Measurements from ENCODE around the gene CFAP61. TPM values are rescaled to one million over a fixed set of nuclear protein-coding genes. Genes with fewer than 3 reads are reported as not detected.

The CFAP61 gene
- total RNA-seq, 5 donors from 2014 or later (not counting 1 experiment from before 2014, with no cell fraction given): not detected

DNA sequence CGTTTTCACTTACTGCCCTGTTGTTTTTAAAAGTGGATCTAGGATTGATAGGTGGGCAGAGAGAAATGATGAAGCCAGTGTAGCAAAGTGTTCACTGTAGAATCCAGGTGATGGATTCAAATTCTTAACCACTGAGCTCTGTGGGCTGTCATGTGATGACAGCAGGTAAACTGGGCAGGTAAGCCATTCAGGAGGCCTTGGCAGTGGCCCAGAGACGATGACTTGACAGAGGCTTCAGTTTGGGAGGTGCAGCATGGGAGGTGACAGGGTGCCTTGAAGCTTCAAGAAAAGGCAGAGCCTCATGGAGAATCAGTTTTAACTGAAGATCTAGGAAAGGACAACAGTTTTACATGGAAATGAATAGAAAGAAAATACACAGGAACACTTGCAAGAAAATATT, 33.2 kb upstream of the CFAP61 start:
- Histone ChIP-seq H3K4me1 (ENCODE audit: control insufficient read depth in 1 of 2, extremely low read depth in 1 of 2, insufficient read depth in 2 of 2, low read length in 2 of 2) (peaks cover 4 to 37% of the 10 kb centered on the region in 2 experiments), H3K27me3 (replicated peaks in 1 of 2; ENCODE audit: control insufficient read depth in 2 of 2, extremely low read depth in 1 of 2, insufficient read depth in 2 of 2, low read length in 1 of 2) (no peaks in the 10 kb centered on the region), H3K4me3 (ENCODE audit: control insufficient read depth in 1 of 2, extremely low read depth in 1 of 2, low read length in 1 of 2) (no peak overlapping the region), H3K36me3 (ENCODE audit: control insufficient read depth in 2 of 2, extremely low read depth in 1 of 2, insufficient read depth in 1 of 2, low read length in 1 of 2) (peaks cover 0 to 6% of the 10 kb centered on the region in 2 donors), H3K9me3 (no peaks in the 10 kb centered on the region), H3K27ac (ENCODE audit: low read length) (no peak overlapping the region)
- peak overlapping the region; percentile 86 to 90 (median 89) for H3K4me3 Mint-ChIP-seq
- peaks cover 6% of the 10 kb centered on the region for H3K36me3 Mint-ChIP-seq
- peak overlapping the region; percentile 75 to 79 for H3K27ac Mint-ChIP-seq
- no peaks in the 10 kb centered on the region for H3K27me3 Mint-ChIP-seq
- peaks cover 54 to 76% (median 70%) of the 10 kb centered on the region in 3 donors for H3K4me1 Mint-ChIP-seq
- DNase-seq: no peak
- no peaks in the 10 kb centered on the region for H3K9me3 Mint-ChIP-seq
- 100% methylated on average over 1 of the region's 2 CpGs for WGBS (ENCODE audit: insufficient coverage)
- ChIA-PET POLR2A (no interaction called here), CTCF (no interaction called here)
- ATAC-seq (replicated peaks in 1 of 4): no peak

DNA sequence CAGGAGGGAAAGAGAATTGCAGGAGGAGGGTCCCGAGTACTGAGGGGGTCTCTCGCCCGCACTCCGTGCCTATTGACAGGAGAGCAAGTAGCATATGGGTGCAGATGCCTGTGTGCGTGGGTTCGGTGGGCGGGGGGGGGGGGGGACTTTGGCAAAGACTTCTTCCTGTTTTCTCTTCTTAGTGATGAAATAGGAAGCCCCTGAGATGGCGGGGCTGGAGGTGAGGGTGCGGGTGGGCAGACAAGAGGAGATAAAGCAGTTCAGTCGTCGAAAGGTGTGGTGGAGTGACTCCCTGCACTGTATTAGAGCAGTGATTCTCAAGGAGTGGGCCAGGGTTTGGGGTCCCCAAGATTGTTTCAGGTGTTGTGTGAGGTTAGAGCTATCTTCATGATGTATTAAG, 31.4 kb upstream of the CFAP61 start:
- H3K4me1 ChIP-seq (ENCODE audit: control insufficient read depth in 1 of 2, extremely low read depth in 1 of 2, insufficient read depth in 2 of 2, low read length in 2 of 2): peaks cover 4 to 37% of the 10 kb centered on the region in 2 experiments
- Mint-ChIP-seq H3K4me3 (peak overlapping the region in 2 of 3 donors; percentile 69 to 86), H3K27me3 (no peaks in the 10 kb centered on the region), H3K36me3 (peaks cover 9% of the 10 kb centered on the region), H3K27ac (peak overlapping the region; percentile 46 to 93), H3K4me1 (peaks cover 49 to 76% (median 61%) of the 10 kb centered on the region in 3 donors), H3K9me3 (no peaks in the 10 kb centered on the region)
- peaks cover 0 to 6% of the 10 kb centered on the region in 2 donors for H3K36me3 ChIP-seq (ENCODE audit: control insufficient read depth in 2 of 2, extremely low read depth in 1 of 2, insufficient read depth in 1 of 2, low read length in 1 of 2)
- H3K27ac ChIP-seq (ENCODE audit: low read length): no peak overlapping the region
- no peaks in the 10 kb centered on the region for H3K27me3 ChIP-seq (replicated peaks in 1 of 2; ENCODE audit: control insufficient read depth in 2 of 2, extremely low read depth in 1 of 2, insufficient read depth in 2 of 2, low read length in 1 of 2)
- ChIA-PET POLR2A (interaction anchor here in 1 of 2 donors (1.0 kb wide), 1 partner anchor 31 kb away, joined by 9 read pairs; the partner anchor contains the start of gene CRNKL1), CTCF (interaction anchor here in 1 of 2 donors (0.6 kb wide), 1 partner anchor 32 kb away, joined by 5 read pairs; no protein-coding TSS in a partner anchor)
- ATAC-seq (replicated peaks in 1 of 4) (no peak), DNase-seq (peak in 2 of 35 experiments; percentile 6 to 9)
- H3K9me3 ChIP-seq: no peaks in the 10 kb centered on the region
- 82% methylated on average over 6 of the region's 11 CpGs for WGBS (ENCODE audit: insufficient coverage)
- no peak overlapping the region for H3K4me3 ChIP-seq (ENCODE audit: control insufficient read depth in 1 of 2, extremely low read depth in 1 of 2, low read length in 1 of 2)

DNA sequence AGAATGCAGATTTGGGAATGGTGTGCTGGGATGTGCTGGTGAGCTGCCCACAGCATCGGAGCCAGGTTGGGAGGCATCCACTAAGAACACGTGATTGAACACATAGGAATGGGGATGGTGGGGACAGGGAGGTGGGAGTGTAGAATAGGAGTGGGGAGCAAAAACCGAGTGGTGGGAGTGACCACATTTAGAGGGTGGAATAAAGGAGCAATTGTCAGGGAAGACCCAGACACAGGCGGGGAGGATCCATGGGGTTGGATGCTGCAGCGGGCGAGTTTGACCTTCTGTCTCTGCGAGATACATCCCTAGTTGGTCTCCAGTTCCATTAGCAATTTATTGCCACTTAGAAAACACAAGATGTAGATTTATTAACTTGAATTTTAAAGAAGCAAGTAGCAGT, 30.5 kb upstream of the CFAP61 start:
- peaks cover 47 to 72% (median 57%) of the 10 kb centered on the region in 3 donors for H3K4me1 Mint-ChIP-seq
- peaks cover 0 to 6% of the 10 kb centered on the region in 2 donors for H3K36me3 ChIP-seq (ENCODE audit: control insufficient read depth in 2 of 2, extremely low read depth in 1 of 2, insufficient read depth in 1 of 2, low read length in 1 of 2)
- H3K36me3 Mint-ChIP-seq: peaks cover 13% of the 10 kb centered on the region
- CTCF ChIA-PET: no interaction called here
- no peak overlapping the region for H3K27ac ChIP-seq (ENCODE audit: low read length)
- DNase-seq (no peak), ATAC-seq (replicated peaks in 1 of 4) (no peak)
- H3K4me1 ChIP-seq (ENCODE audit: control insufficient read depth in 1 of 2, extremely low read depth in 1 of 2, insufficient read depth in 2 of 2, low read length in 2 of 2): peaks cover 4 to 33% of the 10 kb centered on the region in 2 experiments
- POLR2A ChIA-PET: no interaction called here
- peak overlapping the region; percentile 23 to 93 for H3K27ac Mint-ChIP-seq
- H3K27me3 Mint-ChIP-seq: no peaks in the 10 kb centered on the region
- H3K4me3 ChIP-seq (ENCODE audit: control insufficient read depth in 1 of 2, extremely low read depth in 1 of 2, low read length in 1 of 2): no peak overlapping the region
- H3K27me3 ChIP-seq (replicated peaks in 1 of 2; ENCODE audit: control insufficient read depth in 2 of 2, extremely low read depth in 1 of 2, insufficient read depth in 2 of 2, low read length in 1 of 2): no peaks in the 10 kb centered on the region
- no peaks in the 10 kb centered on the region for H3K9me3 ChIP-seq
- peak overlapping the region in 2 of 3 donors; percentile 32 to 86 for H3K4me3 Mint-ChIP-seq
- 89% methylated on average over 3 of the region's 7 CpGs for WGBS (ENCODE audit: insufficient coverage)
- H3K9me3 Mint-ChIP-seq: no peaks in the 10 kb centered on the region

DNA sequence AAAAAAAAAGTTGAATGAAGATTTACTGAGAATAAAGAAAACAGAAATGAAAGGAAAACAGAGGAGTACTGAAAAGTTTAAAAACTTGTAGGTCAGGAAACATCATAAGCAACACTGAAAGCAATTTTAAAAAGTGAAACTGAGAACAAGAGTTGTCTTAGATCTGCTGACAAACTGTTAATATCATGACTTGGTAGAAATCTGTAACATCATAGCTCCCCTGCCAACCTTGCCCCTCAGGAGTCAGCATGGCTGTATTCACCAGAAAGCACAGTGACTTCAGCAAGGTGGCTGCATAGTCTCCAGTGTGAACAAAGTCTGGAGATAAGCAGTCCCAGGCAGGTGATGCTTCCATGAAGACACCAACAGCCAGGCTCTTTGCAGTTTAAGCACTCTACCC, 29.8 kb upstream of the CFAP61 start:
- H3K4me1 ChIP-seq (ENCODE audit: control insufficient read depth in 1 of 2, extremely low read depth in 1 of 2, insufficient read depth in 2 of 2, low read length in 2 of 2): peaks cover 4 to 33% of the 10 kb centered on the region in 2 experiments
- no peak overlapping the region for H3K4me3 ChIP-seq (ENCODE audit: control insufficient read depth in 1 of 2, extremely low read depth in 1 of 2, low read length in 1 of 2)
- Mint-ChIP-seq H3K27ac (peak overlapping the region in 1 of 2 donors; percentile 85), H3K27me3 (no peaks in the 10 kb centered on the region), H3K4me3 (no peak overlapping the region), H3K4me1 (peaks cover 43 to 69% (median 53%) of the 10 kb centered on the region in 3 donors), H3K9me3 (no peaks in the 10 kb centered on the region), H3K36me3 (peaks cover 16% of the 10 kb centered on the region)
- ATAC-seq (replicated peaks in 1 of 4) (no peak), DNase-seq (no peak)
- no peaks in the 10 kb centered on the region for H3K9me3 ChIP-seq
- ChIA-PET POLR2A (interaction anchor here in 1 of 2 donors (0.7 kb wide), 1 partner anchor 15 kb away, joined by 5 read pairs; no protein-coding TSS in a partner anchor), CTCF (no interaction called here)
- no peaks in the 10 kb centered on the region for H3K27me3 ChIP-seq (replicated peaks in 1 of 2; ENCODE audit: control insufficient read depth in 2 of 2, extremely low read depth in 1 of 2, insufficient read depth in 2 of 2, low read length in 1 of 2)
- no peak overlapping the region for H3K27ac ChIP-seq (ENCODE audit: low read length)
- H3K36me3 ChIP-seq (ENCODE audit: control insufficient read depth in 2 of 2, extremely low read depth in 1 of 2, insufficient read depth in 1 of 2, low read length in 1 of 2): peaks cover 0 to 10% of the 10 kb centered on the region in 2 donors

DNA sequence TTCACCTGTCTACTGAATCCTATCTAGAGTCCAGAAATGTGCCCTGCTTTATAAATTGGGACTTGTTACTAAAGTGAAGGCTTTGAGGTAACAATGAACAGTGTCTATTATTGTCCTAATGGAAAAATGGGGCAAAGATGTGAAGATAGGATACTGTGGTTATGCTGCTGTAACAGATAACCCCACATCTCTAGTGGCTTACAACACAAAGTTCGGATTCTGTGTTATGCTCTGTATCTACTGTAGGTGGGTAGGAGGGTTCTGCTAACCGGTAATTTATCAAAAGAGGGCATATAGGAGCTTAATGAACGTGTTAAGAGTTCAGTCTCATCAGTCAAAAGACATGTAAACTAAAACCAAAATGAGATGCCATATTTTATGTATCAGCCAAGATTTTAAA, 28.9 kb upstream of the CFAP61 start:
- Histone ChIP-seq H3K36me3 (ENCODE audit: control insufficient read depth in 2 of 2, extremely low read depth in 1 of 2, insufficient read depth in 1 of 2, low read length in 1 of 2) (peaks cover 0 to 16% of the 10 kb centered on the region in 2 donors), H3K9me3 (no peaks in the 10 kb centered on the region), H3K27me3 (replicated peaks in 1 of 2; ENCODE audit: control insufficient read depth in 2 of 2, extremely low read depth in 1 of 2, insufficient read depth in 2 of 2, low read length in 1 of 2) (no peaks in the 10 kb centered on the region), H3K27ac (ENCODE audit: low read length) (no peak overlapping the region), H3K4me3 (ENCODE audit: control insufficient read depth in 1 of 2, extremely low read depth in 1 of 2, low read length in 1 of 2) (no peak overlapping the region), H3K4me1 (ENCODE audit: control insufficient read depth in 1 of 2, extremely low read depth in 1 of 2, insufficient read depth in 2 of 2, low read length in 2 of 2) (peaks cover 2 to 24% of the 10 kb centered on the region in 2 experiments)
- Mint-ChIP-seq H3K36me3 (peaks cover 20% of the 10 kb centered on the region), H3K4me1 (peaks cover 35 to 61% (median 45%) of the 10 kb centered on the region in 3 donors), H3K27ac (peak overlapping the region in 1 of 2 donors; percentile 85), H3K9me3 (no peaks in the 10 kb centered on the region), H3K27me3 (no peaks in the 10 kb centered on the region), H3K4me3 (no peak overlapping the region)
- DNase-seq (no peak), ATAC-seq (replicated peaks in 1 of 4) (no peak)
- ChIA-PET POLR2A (no interaction called here), CTCF (interaction anchor here in 1 of 2 donors (0.5 kb wide), 1 partner anchor 1907 kb away, joined by 4 read pairs; no protein-coding TSS in a partner anchor)
- WGBS (ENCODE audit: insufficient coverage): no CpG with 5 or more reads among the region's 3 CpGs

DNA sequence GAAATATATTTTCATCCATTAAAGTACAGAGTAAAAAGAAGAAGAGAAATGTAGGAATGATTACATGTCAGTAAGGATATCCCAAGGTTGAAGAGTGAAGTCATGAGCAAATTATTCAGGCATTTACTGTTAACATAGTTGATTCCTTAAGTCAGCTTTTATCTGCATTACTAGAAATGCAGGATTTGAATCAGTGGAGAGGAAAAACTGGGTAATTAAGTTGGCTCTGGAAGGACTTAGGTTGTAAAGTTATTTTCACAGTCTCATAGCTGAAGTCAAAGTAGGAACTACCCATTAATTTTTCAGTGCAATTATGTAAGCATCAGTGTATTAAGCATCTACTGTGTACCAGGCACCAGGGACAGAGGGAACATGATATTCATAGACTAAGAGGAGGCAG, 27.4 kb upstream of the CFAP61 start:
- CTCF ChIA-PET: no interaction called here
- Mint-ChIP-seq H3K36me3 (peaks cover 21% of the 10 kb centered on the region), H3K4me1 (peaks cover 22 to 46% (median 29%) of the 10 kb centered on the region in 3 donors), H3K9me3 (no peaks in the 10 kb centered on the region), H3K4me3 (no peak overlapping the region), H3K27ac (peak overlapping the region in 1 of 2 donors; percentile 16), H3K27me3 (no peaks in the 10 kb centered on the region)
- DNase-seq (no peak), ATAC-seq (replicated peaks in 1 of 4) (no peak)
- Histone ChIP-seq H3K4me3 (ENCODE audit: control insufficient read depth in 1 of 2, extremely low read depth in 1 of 2, low read length in 1 of 2) (no peak overlapping the region), H3K27me3 (replicated peaks in 1 of 2; ENCODE audit: control insufficient read depth in 2 of 2, extremely low read depth in 1 of 2, insufficient read depth in 2 of 2, low read length in 1 of 2) (no peaks in the 10 kb centered on the region), H3K4me1 (ENCODE audit: control insufficient read depth in 1 of 2, extremely low read depth in 1 of 2, insufficient read depth in 2 of 2, low read length in 2 of 2) (peaks cover 0 to 11% of the 10 kb centered on the region in 2 experiments), H3K27ac (ENCODE audit: low read length) (no peak overlapping the region), H3K36me3 (ENCODE audit: control insufficient read depth in 2 of 2, extremely low read depth in 1 of 2, insufficient read depth in 1 of 2, low read length in 1 of 2) (peaks cover 0 to 16% of the 10 kb centered on the region in 2 donors), H3K9me3 (no peaks in the 10 kb centered on the region)
- POLR2A ChIA-PET: no interaction called here

Data from T-cell (primary cell).